ENCODE measurements around the gene TRIB2.

TRIB2 gene

DNA sequence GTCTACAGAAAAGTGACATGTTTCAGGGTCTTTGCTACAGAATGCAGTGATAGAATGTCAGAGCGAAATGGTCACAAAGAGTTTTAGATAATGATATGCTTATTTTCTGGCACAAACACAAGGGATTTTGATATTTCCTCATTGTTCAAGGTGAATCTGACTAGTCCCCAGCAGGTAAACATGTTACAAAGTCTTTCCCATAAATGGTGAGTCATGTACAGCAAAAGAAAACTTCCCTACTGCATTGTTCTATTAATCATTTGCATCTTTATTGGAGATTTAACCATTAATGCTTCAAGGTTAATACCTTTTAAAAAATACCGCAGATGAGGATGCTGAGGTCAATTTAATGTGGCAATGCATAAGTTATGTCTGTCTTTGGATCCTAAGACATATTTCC is 19.1 kb upstream of the TRIB2 start:
- no peak for DNase-seq (ENCODE audit: low read depth, low spot score)

DNA sequence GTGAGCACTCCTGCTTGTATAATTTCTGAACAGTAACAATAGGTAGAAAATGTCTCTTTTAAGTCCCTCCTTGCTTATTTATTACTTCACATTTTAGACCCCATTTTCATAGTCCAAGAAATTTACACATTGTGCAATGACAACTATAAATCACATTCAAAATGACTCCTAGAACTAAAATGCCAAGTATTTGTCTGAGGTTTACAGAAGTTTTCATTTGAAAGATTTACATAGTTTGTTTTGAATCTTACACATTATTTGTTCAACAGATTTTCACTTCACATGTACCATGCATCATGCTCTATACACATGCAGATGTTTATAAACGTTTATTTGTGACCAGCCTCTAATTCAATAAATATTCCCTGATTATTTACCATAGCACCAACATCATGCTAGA is 15.7 kb upstream of the TRIB2 start:
- no peak for DNase-seq (ENCODE audit: low read depth, low spot score)

DNA sequence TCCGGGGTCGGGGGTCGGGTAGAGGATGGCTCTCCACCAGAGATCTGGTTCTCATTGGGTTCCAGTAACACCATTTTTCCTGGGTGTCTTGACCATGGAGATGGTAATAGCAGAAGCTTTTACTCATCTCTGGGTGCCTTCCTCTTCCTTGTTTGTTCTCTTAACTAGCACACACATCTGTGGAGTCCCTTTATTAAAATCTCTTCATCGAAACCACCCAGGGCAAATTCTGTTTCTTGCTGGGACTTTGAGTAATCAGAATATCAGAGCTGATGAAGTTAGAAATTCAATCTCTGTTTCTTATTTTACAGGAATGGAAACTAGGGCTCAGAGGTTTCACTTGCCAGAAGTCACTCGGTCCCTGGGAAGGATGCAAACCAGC is 15.0 kb upstream of the TRIB2 start:
- DNase-seq (ENCODE audit: low read depth, low spot score): no peak

DNA sequence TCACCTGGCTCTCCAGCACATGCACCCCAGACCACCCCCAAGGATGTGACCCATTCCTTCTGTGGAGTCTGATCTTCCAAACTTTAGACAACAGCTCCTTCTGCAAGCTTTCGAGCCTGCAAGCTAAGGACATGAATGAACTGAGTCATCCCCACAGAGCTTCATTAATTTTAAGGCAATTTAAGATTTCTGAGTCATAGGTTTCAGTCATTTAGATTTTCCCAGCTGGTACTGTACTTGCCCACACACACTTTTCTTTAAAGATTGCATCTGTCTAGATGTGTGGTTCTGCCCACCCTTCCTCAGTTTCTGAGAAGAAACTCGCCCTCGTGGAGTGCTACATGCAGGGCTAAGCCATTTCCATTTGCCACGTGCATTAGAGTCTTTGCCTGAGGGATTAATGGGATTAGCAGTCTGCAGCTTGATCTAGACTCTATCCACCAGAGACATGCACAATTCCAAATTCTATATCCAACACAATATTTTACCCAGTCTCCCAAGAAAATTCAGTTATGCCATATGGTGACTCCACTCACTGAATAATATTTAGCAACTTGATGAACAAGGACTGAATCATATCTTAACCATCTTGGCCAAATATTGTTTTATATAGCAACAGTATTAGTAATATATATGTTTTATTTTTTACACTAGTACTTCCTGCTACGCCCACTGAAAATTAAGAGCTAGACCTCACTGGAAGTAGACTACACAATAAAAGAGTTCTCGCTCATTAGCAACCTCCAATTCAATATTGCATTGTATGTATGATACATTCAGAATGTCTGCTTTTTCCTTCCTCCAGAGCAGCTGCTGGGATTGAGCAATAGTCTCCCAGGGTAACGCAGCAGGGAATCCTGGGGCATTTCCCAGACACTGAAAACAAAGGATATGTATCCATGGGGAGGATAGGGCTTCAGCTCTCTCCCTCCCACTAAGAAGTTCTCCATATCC is 14.3 kb upstream of the TRIB2 start:
- DNase-seq (ENCODE audit: low read depth, low spot score): no peak

DNA sequence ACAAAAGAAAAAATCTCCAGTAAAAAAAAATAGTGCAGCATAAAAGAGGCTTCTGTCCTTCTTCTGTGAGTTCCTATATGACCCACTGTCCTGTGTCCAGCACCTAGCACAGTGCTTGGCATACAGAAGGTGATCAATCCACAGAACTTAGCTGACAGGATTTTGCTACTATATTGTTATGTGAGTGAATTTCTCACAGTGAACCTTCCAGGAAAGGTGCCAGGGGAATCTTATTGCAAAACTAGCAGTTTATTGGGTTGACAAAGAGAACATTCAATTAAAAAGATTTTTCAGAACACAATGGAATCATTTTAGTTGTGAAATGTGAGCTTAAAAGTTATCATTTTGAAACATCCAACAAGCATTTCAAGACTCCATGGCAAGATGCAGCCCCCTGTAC is 12.4 kb upstream of the TRIB2 start:
- no peak for DNase-seq (ENCODE audit: low read depth, low spot score)

DNA sequence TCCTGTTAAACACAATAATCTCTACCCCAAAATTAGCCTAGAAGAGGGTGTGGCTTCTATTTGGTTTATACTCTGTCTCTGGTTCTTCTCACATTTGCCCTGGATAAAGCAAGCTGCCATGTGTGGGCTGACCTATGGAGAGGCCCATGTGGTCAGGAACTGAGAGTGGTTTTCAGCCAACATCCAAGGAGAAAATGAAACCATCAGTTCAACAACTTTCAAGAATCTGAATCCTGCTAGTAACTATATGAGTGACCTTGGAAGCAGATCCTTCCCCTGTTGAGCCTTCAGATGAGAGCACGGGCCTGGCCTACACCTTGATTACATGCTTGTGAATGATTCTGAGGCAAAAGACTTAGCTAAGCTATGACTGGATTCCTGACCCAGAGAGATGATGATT is 11.5 kb upstream of the TRIB2 start:
- DNase-seq (ENCODE audit: low read depth, low spot score): no peak

DNA sequence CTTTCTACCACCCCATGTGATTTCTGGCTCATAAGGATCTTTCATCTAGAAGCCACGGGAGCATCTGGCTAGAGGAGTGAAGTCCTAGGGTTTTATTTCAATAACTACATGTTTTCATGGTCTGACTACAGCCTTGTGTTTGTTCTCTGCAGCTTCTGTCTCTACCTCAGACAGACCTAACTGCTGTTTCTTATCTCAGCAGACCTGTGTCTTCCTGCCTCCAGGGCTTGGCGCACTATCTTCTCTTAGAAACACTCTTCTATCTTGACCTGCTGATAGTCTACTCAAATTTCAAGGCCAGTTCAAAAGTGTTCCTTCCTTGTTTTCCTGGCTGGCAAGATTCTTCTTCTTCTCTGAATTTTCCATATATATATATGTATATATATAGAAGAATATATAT is 11.0 kb upstream of the TRIB2 start:
- DNase-seq (ENCODE audit: low read depth, low spot score): no peak

DNA sequence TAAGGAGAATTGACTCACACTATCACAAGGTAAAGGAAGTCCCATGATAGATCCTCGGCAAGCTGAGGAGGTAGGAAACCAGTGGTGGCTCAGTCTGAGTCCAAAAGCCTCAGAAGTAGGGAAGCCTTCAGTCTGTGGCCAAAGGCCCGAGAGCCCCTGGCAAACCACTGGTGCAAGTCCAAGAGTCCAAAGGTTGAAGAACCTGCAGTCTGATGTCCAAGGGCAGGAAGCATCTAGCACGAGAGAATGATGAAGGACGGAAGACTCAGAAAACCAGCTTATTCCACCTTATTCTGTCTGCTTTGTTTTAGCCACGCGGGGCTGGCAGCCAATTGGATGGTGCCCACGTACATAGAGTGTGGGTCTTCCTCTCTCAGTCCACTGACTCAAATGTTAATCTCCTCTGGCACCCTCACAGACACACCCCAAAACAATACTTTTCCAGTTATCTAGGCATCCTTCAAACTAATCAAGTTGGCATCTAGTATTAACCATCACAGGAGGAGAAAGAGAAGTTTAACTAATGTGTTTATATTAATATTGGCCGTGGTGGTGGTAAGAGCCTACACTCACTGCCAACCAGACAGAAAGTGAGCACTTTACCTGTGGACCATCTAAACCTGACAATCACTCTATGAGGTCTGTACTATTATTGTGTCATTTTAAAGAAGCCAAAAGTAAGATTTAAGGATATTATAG is 8.1 kb upstream of the TRIB2 start:
- no peak for DNase-seq (ENCODE audit: low read depth, low spot score)

DNA sequence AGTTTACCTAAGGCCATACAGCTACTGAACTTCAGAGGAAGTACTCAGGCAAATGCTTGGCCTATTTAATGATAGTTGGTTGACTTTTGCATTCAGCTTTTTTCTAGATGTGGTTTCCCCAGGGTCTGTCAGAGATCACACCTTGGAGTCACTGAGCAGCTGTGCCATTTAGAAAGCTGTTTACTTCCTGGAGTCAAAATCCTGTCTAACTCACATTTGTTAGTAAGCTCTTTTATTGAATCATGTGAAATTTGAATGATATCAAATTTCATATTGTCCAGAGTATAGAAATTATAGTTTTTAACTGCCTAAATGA is 7.6 kb upstream of the TRIB2 start:
- DNase-seq (ENCODE audit: low read depth, low spot score): no peak

DNA sequence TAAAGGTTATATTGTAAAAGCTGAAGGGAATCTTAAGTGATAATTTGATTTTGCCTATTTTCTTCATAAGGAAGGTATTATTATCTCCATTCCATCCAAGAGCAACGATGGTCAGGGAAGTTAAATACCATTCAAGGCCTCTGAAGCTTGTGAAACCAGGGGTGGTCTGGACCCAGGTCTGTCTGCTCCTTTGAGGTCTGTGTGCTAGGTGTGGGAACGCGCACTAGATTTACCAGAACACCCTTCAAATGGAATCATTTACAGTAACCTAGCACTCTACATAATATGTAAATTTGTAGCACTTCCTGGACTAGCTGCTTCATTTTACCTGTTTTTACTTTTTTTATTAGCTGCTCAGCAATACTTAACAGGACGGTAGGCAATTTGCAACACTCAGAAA is 6.4 kb upstream of the TRIB2 start:
- DNase-seq (ENCODE audit: low read depth, low spot score): no peak

DNA sequence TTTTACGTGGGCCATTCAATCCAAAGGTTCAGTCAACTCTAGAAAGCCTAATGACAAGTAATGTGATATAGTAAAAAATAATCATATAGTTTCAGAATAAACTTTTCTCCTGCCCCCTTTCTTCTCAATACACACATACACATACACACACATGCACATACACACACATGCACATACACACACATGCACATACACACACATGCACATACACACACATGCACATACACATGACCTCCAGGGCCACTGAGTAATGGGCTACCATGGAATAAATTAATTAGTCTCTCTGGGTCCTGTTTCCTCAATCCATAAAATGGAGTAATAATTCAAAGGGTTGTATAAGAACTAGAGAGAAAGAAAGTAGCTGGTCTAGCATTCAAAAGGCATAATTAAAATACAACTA is 5.4 kb upstream of the TRIB2 start:
- no peak for DNase-seq (ENCODE audit: low read depth, low spot score)

DNA sequence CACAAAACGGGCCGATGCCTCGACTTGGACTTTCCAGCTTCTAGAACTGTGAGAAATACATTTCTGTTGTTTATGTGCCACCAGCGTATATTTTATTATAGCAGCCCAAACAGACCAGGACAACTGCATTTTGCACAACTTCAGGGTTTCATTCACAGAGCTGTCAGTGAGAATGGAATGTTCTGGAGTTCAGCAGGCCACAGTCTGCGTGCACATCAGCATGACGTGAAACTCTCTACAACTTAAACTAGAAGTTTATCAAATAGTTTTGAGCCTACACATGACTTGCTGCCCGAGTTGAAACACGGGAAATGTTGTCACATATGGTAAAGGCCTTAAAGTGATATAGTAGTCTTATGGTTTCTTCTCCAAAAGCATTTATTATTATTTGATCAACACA is 3.9 kb upstream of the TRIB2 start:
- DNase-seq (ENCODE audit: low read depth, low spot score): no peak

DNA sequence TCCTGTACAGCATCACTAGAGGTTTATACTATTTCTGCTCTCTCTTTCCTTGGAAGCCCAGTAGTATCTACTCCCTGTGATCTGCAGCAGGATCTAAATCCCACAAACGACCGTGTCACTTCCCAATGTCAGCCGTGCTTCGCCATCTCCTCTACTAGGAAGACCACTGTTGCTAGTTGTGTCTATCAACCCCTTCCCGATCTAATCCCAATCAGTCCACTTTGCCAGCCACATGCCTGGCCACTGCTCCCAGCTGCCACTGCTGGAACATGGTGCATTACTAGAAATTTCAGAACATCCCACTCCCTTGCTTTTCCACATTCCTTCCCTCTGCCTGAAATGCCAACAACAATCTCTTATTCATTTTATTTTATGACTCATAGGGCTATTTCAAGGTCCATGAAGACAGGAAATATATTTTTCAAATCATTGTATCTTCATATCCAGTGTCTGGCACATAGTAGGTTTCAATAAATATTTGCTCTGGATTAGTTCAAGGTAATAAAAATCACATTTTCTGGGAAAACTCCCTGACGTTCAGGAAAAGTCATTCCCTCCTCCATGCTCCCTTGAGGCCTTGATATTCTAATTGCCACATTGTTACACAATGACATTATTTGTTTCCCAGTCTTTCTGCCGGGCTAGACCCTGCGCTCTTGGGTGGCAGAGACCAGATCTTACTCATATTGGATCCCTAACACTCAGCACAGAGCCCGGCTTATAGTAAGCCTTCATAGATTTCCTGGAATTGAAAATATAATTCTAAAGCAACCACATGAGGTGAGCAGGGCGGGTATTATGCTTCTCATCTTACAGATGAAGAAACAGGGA is 2.1 kb upstream of the TRIB2 start:
- no peak for DNase-seq (ENCODE audit: low read depth, low spot score)

DNA sequence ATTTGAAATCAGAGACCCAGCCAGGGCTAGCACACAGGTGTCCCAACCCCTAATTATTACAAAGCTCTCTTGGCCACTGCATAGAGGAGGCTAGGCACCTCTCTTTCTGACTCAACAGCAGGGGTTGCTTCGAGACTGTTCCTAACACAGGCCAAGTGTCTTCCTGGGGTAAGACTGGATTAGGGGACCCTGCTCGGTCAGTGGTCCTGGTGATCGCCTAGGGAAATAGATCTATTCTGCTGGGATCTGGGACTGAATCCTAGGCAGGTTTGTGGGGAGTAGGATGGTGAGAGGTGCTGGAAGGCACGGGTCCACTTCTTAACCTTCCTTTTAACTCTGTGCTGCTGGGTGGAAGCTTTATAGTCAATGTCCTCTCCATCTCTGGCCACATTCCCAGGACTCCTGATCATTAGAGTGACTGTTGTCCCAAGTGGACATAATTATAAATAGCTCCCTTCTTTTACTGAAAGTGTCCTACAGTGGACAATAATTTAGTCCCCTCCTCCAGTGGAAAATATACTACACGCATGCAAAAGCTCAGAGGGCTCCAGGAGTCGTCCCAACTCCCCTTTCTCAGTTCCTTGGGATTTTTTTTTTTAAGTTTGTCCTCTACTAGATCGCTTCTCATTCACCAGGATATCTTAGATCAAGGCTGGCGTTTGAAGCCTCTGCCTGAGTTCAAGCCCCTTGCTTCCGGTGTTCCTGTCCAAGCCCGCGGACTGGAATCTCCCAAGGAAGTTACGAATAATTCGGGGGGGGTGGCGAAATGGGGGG is 1.3 kb upstream of the TRIB2 start:
- DNase-seq (ENCODE audit: low read depth, low spot score): no peak

DNA sequence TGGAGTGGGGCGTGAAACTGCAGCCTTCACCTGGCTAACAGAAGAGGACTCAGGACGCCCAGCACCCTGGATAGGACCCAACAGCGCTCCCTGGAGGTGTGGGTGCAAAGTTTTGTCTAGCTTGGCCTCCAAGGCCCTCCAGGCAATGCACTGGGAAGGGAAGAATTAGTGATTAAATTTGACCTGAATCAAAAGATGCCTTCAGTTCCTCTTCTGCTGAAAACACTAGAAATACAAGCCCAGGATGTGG is 779 bp upstream of the TRIB2 start:
- DNase-seq (ENCODE audit: low read depth, low spot score): peak; percentile 75

DNA sequence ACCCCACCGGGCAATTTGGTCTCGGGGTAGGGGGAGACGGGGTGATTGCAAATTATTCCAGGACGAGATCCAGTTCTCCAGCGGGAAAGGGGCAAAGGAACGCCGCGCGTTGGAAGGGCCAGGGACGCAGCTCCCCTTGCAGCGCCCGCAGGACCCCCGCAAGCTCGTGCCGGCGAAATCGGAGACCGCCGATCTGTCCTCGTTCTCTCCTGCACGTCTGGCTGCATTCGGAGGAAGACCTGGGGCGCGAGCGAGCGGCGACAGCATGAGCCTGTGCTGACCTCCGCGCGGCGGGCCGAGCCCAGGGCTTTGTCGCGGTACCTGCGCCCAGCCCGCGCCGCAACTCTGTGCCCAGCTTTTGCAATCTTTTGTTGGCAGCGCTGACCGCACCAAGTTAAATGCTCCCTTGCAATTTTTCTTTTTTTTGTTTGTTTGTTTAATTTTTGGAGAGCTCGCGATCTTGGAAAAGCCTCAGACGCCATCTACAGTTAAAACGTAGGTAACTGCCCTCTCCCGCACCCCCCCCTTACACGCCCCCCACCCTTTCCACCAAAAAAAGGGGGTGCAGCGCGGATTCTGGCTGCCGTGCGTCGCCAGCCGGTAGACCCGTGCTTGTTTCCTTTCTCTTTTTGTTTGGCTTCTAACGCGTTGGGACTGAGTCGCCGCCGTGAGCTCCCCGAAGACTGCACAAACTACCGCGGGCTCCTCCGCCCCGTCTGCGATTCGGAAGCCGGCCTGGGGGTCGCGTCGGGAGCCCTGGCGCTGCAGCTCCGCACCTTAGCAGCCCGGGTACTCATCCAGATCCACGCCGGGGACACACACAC is 667 bp downstream of the TRIB2 start:
- no peak for DNase-seq (ENCODE audit: low read depth, low spot score)

DNA sequence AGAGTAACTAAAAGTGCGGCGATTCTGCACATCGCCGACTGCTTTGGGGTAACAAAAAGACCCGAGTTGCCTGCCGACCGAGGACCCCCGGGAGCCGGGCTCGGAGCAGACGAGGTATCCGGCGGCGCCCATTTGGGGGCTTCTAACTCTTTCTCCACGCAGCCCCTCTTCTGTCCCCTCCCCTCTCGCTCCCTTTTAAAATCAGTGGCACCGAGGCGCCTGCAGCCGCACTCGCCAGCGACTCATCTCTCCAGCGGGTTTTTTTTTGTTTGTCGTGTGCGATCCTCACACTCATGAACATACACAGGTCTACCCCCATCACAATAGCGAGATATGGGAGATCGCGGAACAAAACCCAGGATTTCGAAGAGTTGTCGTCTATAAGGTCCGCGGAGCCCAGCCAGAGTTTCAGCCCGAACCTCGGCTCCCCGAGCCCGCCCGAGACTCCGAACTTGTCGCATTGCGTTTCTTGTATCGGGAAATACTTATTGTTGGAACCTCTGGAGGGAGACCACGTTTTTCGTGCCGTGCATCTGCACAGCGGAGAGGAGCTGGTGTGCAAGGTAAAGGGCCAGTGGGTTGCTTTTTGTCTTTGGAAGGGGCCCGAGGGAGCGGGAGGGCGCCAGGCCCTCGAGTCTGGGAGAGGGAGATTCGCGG is 1.4 kb downstream of the TRIB2 start:
- no peak for DNase-seq (ENCODE audit: low read depth, low spot score)

DNA sequence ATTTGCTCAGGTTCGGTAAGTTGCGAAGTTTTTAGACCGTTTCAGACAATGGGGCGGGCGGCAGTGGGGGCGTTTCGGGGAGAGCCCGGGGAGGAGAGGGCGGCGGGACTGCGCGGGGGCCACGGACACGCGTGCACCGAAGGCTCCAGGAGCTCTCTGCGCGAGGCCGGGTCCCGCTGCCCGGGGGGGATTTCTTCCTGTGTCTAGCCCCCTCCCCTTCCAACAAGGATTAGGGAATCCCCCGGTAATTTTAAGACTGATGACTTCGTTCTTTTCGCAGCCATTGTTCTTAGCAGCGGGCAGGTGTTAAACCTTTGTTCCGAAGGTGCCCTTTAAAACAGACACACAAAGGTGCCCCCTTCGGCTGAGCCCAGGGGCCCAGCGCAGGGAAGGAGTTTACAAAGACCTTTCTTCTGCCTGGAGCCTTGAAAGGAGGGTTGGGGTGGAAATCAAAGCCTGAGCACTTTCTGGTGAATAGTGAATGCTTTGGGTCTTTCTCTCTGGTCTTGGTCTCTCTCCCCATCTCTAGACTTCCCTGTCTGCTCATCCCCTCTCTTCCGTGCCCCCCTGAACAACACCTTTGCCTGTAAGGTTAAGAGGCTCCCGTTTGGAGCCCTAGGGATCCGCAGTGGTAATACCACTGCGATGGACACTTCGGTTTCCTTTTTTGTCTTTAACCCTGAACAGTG is 2.1 kb downstream of the TRIB2 start:
- DNase-seq (ENCODE audit: low read depth, low spot score): no peak

DNA sequence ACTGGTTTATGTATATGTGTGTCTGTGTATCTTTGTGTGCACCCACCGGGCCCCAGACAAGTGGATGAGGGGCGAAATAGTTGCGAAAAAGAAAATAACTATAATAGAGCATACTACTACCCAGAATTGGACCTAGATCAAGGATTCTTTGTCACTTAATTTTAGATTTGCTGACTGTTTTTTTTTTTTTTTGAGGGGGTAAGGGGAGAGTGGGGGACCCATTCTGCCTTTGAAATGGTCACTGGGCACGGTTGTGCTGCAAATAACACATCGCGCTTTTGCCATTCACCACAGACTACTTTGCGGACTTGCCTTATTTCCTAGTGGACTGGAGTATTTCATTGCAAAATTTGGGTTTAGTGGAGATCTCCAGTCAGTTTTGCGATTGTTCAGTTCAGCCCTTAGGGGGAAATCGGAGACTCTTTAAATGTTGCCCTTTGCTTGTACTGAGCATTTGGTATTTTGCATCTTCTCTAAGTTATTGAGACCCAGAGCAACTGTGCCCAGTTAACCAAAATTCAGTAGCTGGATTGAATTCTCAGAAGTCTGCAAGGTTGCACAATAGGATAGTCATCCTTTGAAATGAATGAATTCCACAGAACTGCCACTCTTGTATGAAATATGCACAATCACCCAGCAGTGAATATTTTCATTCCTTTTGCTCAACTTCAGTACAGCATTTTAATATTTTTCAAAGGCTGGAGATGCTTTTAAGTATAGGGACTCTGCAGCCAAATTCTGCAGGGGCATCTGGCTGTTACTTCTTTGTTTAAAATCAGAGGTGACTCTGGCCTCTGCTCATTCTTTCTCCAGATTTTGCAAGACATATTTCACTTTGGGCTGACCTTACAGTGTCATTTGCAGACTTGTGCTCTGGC is 2.9 kb downstream of the TRIB2 start:
- DNase-seq (ENCODE audit: low read depth, low spot score): no peak

Measured in activated CD4-positive, CD25-positive, alpha-beta regulatory T cell treated with anti-CD3 and anti-CD28 coated beads, Interleukin-2, amount 50 U/mL, for 16 hours (primary cell).